LNCaP clone FGC (cell line): ENCODE measurements around the gene ANKZF1.
A peak's percentile ranks its signal among the peaks of the same experiment; 100 is the strongest.

ENCODE experiments used
- DNase-seq: peaks from one replicate; pipeline ENCODE4 v3.0.0-alpha.2; 2011; ENCODE audit warnings: low read depth
- H3K4me3 ChIP-seq: 2 replicates; pipeline ENCODE4 v1.5.1; 2011; ENCODE audit warnings: mild to moderate bottlenecking, low read depth, low read length, control low read depth
- CTCF ChIP-seq: IDR thresholded peaks from 2 replicates; pipeline ENCODE4 v1.5.1; 2012; ENCODE audit warnings: mild to moderate bottlenecking; ENCODE audit not compliant: control insufficient read depth, insufficient read depth; ENCODE audit errors: extremely low read depth

Gene ANKZF1

GRCh38 chr2:219214786-219215185 lies 14.8 kb upstream of the ANKZF1 start:
- TF ChIP-seq CTCF: no peak
- H3K4me3 ChIP-seq: no peak overlapping the region
- no peak for DNase-seq

GRCh38 chr2:219215871-219216534 lies 13.6 kb upstream of the ANKZF1 start:
- no peak overlapping the region for H3K4me3 ChIP-seq
- TF ChIP-seq CTCF: no peak
- DNase-seq: no peak

- no peak for TF ChIP-seq CTCF
- no peak overlapping the region for H3K4me3 ChIP-seq
- no peak for DNase-seq
Measured at GRCh38 chr2:219216535-219216915, 13.1 kb upstream of the ANKZF1 start.

- no peak for TF ChIP-seq CTCF
- DNase-seq: peak; percentile 37
- H3K4me3 ChIP-seq: peak overlapping the region; percentile 55
Measured at GRCh38 chr2:219218217-219218731, 11.3 kb upstream of the ANKZF1 start.

GRCh38 chr2:219218732-219219701 lies 10.6 kb upstream of the ANKZF1 start, which contains the start of gene ABCB6:
TSS of gene ABCB6 (minus strand) at chr2:219218958. CDS start at chr2:219218673, 285 bp downstream.
- H3K4me3 ChIP-seq: peak within 1 kb of the TSS; percentile 55
- no peak for TF ChIP-seq CTCF
- DNase-seq: peak; percentile 79

GRCh38 chr2:219219784-219220532 lies 9.6 kb upstream of the ANKZF1 start:
- no peak for TF ChIP-seq CTCF
- DNase-seq: no peak
- no peak overlapping the region for H3K4me3 ChIP-seq
